Stimulated activated CD8-positive, alpha-beta memory T cell treated with anti-CD3 and anti-CD28 coated beads, Interleukin-7, amount 100 ng/mL, for 1 hour (primary cell): Measurements from ENCODE around the gene ZNF142.

Experiments used
- DNase-seq, 2 donors: peaks; one replicate each; pipeline ENCODE4 v3.0.0-alpha.2; 2020; ENCODE audit warnings: low read depth in 2 of 2

The ZNF142 gene

DNA sequence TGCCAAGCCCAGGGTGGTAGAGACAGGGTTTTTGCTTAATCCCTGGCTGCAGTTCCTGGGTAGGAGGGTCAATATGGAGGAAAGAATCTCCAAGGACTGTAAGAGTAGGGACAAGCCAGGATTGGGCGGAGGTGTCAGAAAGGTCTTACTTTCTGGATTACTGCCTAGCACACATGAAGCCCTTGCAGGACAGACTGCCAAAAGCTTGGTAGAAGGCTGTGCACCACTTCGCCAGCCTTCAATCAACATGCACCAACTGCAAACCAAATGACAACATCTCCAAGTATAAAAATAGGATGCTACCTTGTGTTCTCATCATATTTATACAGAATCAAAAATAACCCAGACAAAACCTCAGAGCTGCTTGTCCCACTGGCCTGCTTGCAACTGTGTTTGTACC, 3.7 kb downstream of the ZNF142 start:
- no peak for DNase-seq

DNA sequence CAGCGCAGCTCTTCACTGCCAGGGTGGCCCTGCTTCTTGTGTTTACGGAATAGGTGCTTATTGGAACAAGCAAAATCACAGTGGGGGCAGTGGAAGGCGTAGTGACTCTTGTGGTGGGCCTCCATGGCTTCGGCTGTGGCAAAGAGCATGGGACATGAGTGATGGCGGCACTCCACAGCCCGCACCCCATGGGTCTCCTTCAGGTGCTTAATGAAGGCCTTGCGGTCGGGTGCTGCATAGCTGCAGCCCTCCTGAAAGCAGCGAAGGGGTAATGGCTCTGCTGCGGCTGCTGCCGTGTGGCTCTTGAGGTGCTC, 10.7 kb downstream of the ZNF142 start:
- no peak for DNase-seq

DNA sequence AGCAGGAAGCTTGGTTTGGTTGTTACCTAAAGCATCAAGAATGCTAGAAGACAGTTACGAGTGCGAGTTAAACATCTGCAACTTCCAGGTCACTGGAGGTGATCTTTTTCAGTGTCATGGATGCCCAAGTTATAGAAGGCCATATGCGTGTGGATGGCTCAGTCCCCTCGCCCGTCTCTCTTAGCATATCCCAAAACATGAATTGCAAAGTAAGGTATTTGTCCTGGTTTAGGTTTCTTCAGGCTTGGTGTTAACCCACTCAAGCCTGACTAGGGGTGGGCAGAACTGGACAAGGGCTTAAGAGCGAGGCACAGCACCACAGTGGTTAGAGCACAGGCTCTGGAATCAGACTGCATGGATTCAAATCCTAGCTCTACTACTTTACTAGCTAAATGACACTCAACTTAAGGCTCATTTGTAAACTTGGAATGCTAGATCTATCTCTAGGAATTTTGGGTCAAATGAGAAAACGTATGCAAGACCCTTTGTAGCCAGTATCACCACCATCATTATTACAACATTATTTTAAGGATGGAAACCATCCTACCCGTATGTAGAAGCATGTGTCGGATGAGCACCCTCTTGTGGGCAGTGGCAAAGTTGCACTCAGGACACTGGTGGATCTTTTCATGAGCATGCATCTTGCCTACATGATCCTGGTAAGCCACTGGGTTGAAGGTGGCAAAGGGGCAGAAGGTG, 11.2 kb downstream of the ZNF142 start:
- DNase-seq, result peak in 1 of 2 donors; percentile 19

DNA sequence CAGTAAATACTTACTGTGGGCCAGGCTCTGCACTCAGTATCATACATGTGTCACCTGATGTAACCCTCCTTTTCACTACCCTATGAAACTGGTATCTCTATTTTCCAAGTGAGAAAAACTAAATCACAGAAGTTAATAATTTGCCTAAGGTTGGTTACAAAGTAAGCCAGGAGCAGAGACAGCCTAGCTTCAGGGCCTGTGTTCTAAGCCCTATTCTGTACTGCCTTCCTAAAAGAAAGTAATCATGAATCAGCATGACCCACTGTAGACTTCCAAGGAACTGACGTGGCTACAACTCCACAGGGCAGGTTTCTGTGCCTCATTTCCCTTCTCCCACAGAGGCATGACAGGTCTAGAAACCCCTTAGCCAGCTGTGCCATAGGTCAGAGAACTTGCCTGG, 14.3 kb downstream of the ZNF142 start:
- DNase-seq, result no peak

DNA sequence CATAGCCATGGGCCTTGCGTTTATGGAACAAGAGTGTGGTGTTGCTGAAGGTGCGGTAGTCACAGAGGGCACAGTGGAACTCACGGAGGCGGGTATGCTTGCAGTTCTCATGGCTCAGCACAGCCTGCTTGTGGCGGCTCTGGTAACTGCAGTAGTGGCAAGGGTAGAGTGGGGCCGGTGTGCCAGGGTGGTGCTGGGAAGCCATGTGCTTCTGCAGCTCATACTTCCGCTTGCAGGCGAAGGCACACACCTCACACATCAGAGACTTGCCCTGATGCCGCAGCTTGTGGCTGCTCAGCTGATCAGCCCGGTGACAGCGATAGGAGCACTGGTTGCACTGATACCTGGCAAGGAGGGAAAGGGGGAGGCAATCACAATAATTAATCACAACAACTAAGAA, 14.7 kb downstream of the ZNF142 start:
- DNase-seq, result no peak

DNA sequence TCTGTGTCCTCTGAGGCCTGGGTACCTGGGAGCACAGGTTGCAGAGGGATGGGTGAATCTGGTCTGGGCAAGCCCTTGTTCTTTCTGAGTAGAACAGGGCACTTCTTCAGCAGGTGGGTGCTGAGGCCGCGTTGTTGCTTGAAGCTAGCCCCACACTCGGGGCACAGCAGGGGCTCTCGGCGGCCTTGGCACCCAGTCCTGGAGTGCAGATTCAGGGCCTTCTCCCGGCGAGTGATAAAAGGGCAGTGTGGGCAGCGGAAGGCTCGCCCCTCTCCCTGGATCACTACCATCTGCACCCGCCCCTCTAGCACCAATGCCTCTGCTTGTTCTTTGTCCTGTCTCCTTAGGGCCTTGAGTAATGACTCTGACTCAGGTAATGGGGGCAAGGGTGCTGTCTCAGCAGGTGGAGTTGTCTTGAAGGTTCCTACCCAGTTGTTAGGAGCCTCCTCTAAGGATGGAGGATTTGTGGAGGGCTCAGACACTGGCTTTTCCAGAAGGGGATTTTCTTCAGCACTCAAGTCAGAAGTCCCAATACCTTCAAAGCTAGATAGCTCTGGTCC, 15.6 kb downstream of the ZNF142 start:
- no peak for DNase-seq

DNA sequence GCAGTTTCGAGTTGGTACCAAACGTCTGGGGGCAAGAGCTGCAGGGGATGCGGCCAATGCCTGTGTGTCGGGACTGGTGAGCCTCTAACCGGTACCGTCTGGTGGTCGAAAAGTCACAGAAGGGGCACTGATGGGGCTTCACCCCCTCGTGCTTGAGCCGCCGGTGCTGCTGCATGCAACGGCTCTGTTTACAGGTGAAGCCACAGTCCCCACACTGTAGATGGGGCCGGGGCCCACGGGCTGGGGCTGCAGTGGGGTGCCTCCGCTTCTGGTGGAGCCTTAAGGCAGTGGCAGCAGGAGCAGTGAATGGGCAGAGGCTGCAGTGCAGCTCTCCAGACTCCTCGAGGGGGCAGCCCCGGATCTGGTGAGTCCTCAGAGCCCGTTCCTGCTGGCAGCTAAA, 16.6 kb downstream of the ZNF142 start:
- DNase-seq, result no peak

DNA sequence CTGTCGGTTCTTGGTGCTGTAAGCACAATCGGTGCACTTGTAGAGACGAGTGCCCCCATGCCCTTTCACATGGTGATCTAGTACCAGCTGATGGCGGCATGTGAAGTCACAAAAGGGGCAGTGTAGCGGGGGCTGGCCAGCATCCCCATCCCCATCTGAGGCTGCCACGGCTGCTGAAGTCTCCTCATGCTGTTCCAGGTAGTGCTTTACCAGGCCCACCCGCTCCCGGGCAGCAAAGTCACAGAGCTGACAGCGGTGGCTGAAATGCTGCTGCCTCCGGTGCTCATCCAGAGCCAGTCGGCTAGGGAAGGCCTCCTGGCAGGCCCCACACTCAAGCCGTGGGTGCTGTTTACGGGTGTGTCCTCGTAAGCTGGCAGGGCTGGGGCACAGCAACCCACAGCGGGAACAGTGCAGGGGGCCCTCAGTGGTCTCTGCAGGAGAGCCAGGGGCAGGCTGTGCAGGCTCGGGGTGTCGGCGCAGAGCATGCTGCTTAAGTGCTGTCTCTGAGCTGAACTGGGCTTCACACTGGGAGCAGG, 17.2 kb downstream of the ZNF142 start:
- DNase-seq, result no peak

DNA sequence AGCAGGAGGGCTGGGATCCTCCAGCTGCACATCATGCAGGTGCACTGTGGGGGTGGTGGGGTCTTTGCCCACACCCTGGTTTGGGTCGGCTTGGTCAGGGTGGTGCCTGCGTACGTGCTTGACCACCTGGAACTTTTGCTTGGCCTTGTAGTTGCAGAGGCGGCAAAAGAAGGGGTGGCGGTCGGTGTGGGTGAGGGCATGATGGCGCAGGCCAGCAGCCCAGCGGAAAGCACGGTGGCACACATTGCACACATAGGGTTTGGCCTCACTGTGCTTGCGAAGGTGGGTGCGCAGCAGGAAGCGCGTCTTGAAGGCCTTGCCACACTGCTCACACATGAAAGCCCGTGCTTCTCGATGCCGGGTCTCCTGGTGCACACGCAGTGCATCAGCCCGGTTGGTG, 21.1 kb downstream of the ZNF142 start:
- no peak for DNase-seq

DNA sequence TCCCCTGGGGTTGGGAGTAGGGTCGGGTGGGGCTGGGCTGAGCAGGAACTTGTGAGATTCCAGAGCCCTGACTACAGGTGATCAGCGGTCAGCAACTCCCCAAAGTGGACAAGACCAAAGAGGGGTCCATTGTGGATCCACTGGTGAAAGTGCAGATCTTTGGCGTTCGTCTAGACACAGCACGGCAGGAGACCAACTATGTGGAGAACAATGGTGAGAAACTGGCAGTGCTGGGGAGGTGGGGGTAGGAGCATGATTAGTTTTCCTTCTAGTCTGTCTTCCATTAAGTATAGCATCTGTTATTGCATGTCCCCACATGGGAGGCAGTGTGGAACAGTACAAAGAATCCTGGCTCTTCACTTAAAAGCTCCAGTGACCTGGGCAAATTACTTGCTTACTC, 23.7 kb downstream of the ZNF142 start:
- no peak for DNase-seq

DNA sequence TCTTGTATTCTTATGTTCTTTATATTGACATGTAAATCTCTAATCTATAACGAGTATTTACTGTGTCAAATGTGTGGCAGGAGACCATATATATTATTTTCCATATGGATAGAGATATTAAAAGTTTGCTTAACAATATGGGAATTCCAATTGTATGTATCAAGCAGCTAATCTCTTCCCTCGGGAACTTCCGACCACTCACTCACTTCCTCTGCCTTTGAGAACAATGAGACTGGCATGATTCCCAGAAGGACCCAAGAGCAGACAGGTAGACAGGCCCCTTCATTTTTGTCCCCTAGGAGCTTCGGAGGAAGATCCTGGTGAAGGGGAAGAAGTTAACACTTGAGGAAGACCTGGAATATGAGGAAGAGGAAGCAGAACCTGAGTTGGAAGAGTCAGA, 27.6 kb downstream of the ZNF142 start:
- DNase-seq, result no peak

DNA sequence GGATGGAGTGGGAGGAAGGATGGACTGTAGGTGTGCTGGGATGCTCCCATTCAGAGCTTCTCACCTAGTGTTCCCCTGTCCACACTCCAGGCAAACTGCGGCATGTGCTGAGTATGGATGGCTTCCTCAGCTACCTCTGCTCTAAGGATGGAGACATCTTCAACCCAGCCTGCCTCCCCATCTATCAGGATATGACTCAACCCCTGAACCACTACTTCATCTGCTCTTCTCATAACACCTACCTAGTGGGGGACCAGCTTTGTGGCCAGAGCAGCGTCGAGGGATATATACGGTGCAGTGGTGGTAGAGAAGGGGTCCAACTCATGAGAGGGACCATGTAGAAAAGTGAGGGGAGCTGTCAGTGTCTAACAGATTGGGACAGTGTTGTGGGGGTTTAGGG, 31.5 kb downstream of the ZNF142 start:
- no peak for DNase-seq

DNA sequence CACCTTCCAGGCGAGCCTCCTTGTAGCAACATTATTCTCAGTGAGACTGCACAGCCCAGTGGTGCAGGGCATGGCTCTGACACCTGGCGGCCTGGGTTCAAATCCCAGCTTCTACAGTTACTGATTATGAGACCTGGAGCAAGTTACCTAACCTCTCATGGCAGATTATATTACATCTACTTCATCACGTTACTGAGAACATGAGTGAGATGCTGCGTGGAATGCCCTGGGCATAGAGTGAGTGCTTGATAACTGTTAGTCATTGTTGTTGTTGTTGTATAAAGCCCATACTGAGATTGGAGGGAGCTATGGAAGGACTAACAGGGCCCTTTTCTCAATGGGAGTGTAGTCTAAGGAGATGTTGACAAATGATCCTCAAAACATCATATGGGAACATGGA, 33.1 kb downstream of the ZNF142 start:
- no peak for DNase-seq

DNA sequence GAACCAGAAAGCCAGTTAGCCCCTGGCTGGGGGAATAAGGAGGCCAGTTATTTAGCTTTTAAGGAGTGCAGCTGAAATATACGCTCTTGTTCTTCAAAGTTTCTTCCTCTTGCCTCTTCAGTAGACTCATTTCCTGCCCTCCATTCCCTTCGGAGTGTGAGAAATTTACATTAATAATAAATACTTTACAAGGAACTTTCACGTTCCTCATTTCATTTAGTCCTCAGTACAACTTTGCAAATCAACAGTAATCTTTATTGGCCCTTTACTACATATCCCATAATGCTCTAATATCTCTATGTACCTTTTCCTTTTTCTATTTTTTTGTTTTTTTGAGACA, 36.1 kb downstream of the ZNF142 start:
- no peak for DNase-seq

DNA sequence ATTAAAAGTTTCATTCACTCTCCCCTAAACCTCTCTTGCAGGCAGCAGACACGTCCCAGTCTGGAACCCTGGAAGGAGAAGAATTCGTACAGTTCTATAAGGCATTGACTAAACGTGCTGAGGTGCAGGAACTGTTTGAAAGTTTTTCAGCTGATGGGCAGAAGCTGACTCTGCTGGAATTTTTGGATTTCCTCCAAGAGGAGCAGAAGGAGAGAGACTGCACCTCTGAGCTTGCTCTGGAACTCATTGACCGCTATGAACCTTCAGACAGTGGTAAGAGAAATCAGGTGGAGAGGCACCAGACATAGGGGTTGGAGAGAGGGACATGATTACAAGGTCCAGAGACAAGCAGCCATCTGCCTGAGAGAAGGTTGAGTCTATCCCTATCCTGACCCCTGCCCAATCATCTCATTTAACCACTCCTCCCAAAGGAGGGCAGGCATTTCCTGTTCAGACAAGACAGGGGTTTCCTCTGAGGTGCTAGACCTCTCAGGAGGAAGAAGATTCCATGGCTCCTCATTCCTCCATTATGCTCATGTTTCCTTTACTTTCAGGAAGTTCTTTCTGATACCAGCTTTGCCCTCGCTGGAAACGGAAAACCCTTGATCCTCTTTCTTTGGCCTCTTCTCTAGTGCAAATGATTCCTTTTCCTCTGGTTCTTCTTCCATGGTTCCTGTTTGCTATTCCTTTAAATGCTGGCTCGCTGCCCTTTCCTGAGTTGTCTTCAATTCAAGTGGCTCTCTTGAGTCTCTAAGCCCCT, 36.6 kb downstream of the ZNF142 start:
- DNase-seq, result no peak

DNA sequence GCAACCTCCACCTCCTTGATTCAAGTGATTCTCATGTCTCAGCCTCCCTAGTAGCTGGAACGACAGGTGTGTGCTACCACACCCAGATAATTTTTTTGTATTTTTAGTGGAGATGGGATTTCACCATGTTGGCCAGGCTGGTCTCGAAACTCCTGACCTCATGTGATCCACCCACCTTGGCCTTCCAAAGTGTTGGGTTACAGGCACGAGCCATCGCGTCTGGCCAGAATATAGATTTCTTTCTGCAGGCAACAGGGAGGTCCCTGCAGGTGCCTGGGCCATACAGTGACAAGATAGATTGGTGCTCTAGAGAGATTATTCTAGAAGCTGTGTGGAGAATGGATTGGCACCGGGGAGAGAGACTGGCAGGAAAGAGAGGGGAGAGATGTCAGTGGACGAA, 38.4 kb downstream of the ZNF142 start:
- no peak for DNase-seq

DNA sequence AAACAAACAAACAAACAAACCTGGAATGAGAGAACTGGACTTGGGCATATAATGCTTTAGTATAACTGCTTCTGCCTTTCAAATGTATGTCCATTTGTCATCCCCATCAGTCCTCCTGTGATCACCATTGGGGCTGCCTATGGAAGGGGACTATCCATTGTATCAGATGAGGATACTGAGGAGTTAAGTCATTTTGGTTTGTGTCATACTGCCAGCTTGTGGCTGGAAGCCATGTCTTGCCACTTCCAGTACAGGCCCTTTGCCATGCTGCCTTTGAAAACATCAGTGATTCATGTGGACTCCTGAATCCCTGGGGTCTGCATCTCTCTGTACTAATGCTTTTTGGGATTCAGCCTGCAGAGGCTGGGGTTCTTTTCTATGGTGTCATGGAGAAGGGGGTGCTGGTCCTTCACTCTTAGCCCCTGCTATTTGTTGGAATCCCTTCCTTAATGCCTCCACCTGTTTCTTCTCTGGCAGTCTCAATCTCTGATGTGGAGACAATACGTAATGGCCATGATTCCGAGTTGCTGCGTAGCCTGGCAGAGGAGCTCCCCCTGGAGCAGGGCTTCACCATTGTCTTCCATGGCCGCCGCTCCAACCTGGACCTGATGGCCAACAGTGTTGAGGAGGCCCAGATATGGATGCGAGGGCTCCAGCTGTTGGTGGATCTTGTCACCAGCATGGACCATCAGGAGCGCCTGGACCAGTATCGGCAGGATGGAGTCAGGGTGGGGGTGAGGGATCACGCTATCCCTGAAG, 41.1 kb downstream of the ZNF142 start:
- no peak for DNase-seq

DNA sequence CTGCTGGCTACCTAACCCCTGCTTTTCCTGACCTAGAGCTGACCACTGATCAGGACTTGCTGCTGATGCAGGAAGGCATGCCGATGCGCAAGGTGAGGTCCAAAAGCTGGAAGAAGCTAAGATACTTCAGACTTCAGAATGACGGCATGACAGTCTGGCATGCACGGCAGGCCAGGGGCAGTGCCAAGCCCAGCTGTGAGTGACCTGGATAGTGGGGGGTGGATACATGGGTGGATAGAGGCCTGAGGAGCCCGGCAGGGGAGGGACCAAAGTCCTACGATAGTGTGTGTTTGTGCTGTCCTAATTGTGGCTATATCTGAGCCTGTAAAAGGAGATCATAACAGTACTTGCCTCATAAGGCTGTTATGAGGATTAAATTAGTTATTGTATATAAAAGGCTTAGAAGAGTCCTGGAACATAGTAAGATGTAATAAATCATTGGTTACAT, 43.5 kb downstream of the ZNF142 start:
- DNase-seq, result no peak

DNA sequence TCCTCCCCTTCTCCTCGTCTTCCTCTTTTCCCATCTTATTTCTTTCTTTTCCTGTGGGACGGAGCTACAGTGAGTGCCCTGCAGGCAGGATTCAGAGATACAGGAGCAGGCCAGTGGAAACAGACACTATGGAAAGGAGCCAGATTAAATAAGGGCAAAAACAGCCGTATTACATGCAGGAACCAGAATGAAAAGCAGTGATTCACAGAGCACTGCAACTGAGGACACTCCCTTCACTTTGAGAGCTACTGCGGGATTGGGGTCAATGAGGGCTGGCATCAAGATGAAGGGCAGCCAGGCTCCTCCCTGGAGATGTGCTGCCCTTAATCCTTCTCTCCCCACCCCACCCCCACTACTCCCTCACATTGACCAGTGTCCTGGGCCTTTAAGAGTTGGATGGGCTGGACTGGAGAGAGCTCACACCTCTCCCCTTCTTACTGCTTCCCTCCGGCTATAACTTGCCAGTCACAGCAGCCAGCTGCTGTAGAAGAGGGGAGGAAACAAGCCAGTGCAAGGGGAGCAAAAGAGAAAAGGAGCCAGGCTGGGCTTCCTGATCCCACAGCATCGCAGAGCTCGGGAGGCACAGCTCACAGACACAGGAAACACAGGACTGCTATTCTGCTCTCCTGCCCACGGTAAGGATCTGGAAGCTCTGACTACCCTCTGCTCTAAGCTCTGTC, 51.8 kb downstream of the ZNF142 start, which contains the start of gene PLCD4:
TSS of gene PLCD4 (plus strand) at position 464 of the 680 bp plus-strand sequence. CDS start 7,841 bp downstream, outside the sequence.
- no peak for DNase-seq

DNA sequence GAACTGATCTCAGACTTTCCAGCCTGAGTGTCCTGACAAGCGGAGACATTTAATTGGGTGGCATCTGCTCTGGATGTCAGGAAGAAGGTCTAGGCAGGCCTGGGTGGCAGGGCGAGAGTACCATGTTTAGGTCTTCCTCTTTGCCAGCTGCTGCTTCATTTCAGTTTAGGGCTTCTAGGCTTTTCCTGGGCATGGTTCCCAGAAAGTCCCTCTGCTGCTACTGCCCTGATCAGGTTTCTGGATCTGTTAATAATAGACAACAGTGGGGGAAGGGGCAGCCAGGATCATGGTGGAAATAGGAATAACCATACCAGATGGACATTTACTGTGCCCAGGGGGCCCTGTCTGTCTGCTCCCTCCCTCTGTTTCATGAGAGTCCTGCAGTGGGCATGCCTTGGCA, 54.0 kb downstream of the ZNF142 start:
- DNase-seq, result no peak
